Heart left ventricle (tissue), 16 donors: Measurements from ENCODE around the gene SRPRB. TPM values are rescaled to one million over a fixed set of nuclear protein-coding genes. Genes with fewer than 3 reads are reported as not detected.

Source experiments
- ATAC-seq, 4 donors: fragments of 200-7000 bp; cut with Tn5 transposase; one replicate each; pipeline ENCODE4 v1.9.1; 2020 to 2022; ENCODE audit warnings: moderate library complexity in 4 of 4, mild to moderate bottlenecking in 3 of 4, moderate number of reproducible peaks in 1 of 4
- DNase-seq, 5 donors: peaks; one replicate each; pipeline ENCODE4 v3.0.0-alpha.2; 2020
- H3K27ac ChIP-seq, 12 donors: fragments of 200-600 bp; sonication (generic) in 4 of 12; one replicate each; pipeline versions ENCODE4 v1.5.0 to v1.8.0; 2016 to 2022; ENCODE audit warnings: mild to moderate bottlenecking in 2 of 12
- H3K27me3 ChIP-seq, 9 donors: fragments of 200-600 bp; sonication (generic) in 2 of 9; one replicate each; pipeline versions ENCODE4 v1.5.1 to v1.8.0; 2016 to 2022; ENCODE audit warnings: mild to moderate bottlenecking in 3 of 9
- H3K36me3 ChIP-seq, 9 donors: fragments of 200-600 bp; sonication (generic) in 2 of 9; one replicate each; pipeline versions ENCODE4 v1.5.0 to v1.8.0; 2018 to 2022; ENCODE audit warnings: mild to moderate bottlenecking in 2 of 9
- H3K4me1 ChIP-seq, 12 donors: fragments of 200-600 bp; sonication (generic) in 4 of 12; one replicate each; pipeline versions ENCODE4 v1.5.0 to v1.8.0; 2016 to 2022; ENCODE audit warnings: mild to moderate bottlenecking in 3 of 12
- H3K4me3 ChIP-seq, 12 donors: fragments of 200-600 bp; sonication (generic) in 4 of 12; one replicate each; pipeline versions ENCODE4 v1.5.0 to v1.8.0; 2017 to 2022; ENCODE audit warnings: mild to moderate bottlenecking in 9 of 12, moderate library complexity in 4 of 12
- H3K9me3 ChIP-seq, 12 donors: fragments of 200-600 bp; sonication (generic) in 4 of 12; one replicate each; pipeline versions ENCODE4 v1.5.0 to v1.8.0; 2016 to 2022; ENCODE audit warnings: mild to moderate bottlenecking in 1 of 12
- CTCF ChIP-seq, 12 donors: fragments of 200-600 bp; sonication (generic) in 4 of 12; IDR thresholded peaks; one replicate each; pipeline versions ENCODE4 v1.5.0 to v1.8.0; 2018 to 2022; ENCODE audit warnings: antibody characterized with exemption in 12 of 12, mild to moderate bottlenecking in 5 of 12
- POLR2A ChIP-seq, 2 donors: fragments of 450-650 bp; IDR thresholded peaks; one replicate each; pipeline ENCODE4 v1.6.1; 2017; ENCODE audit warnings: antibody characterized with exemption in 2 of 2, mild to moderate bottlenecking in 2 of 2, moderate library complexity in 2 of 2
- WGBS, 4 donors: extraction: QIAGEN DNeasy Blood & Tissue Kit in 2 of 4; methylation state at CpG; one replicate each; pipeline versions ENCODE4 v1.1.5 to v1.1.7; 2013 to 2018; 5-methylcytosine and 5-hydroxymethylcytosine counted together
- intact Hi-C, 10 donors: fragments of 100-400 bp; cut with DNase I; formaldehyde crosslinking; loops; one replicate each; pipeline versions ENCODE4 v1.11.1 to v1.14.2; 2022
- long read RNA-seq, 3 donors: library from polyadenylated mRNA; unstranded; transcript quantifications; one replicate each; pipeline ENCODE4 v2.0.0, GENCODE V29; 2020 to 2021
- polyA plus RNA-seq, 2 donors: library from polyadenylated mRNA; stranded (reverse); fragments of 200-250 nt; gene quantifications; one replicate each; pipeline ENCODE4 v1.2.3, GENCODE V29; 2013
- total RNA-seq, 9 donors: library from RNA; depleted of rRNA in 2 of 9; stranded (reverse); fragments of >200 nt in 2 of 9; fragmentation: NEBNext Ultra II Directional in 3 of 9; extraction: Animal tissue kit (Norgen Biotek cat#: 25700) in 3 of 9; gene quantifications; one replicate each; pipeline versions ENCODE4 v1.1.0 to v1.2.4, GENCODE V29; 2016 to 2023
- donor health status: ischemic (EF 13 %, LVEDD 7.1; RV severe dilation, severe dysfunction).
- donor health status: healthy with polysubstance abuse.
- donor health status: DM: no; HTN: yes; CAD: no.
- donor health status: DM: no; HTN: no; CAD: no.
- donor health status: ischemic (EF 25% LVEDD 6.9; RV normal size, moderate dysfunction).
- donor health status: ischemic (EF 25% LVEDD 5.7; RV mildly dilated, moderate dysfunction).
- donor health status: healthy.
- donor health status: DM: yes; HTN: yes; CAD: no.
- donor health status: ischemic (EF 35%, LVEDD 5.7; RV mildly dilated, moderate dysfunction).
- donor health status: nonischemic (EF 11% LVEDD 7.7; RV severe dilation, severe dysfunction).
- donor health status: DM: yes; HTN: yes; CAD: no.
- donor health status: PGD.
- donor health status: ischemic (EF 29% LVEDD 5.4; RV normal size, mild dysfunction).
- donor health status: nonischemic (EF 23%, LVEDD 6.1; RV moderate dilation, normal function).

The SRPRB gene
- total RNA-seq (10 to 100 TPM; 13.7 to 35.9 (median 24.9) TPM), polyA plus RNA-seq (10 to 100 TPM; 13.3 to 55.0 TPM)
- long read RNA-seq, donor 1, partial matches to known transcripts = 25 of 26 reads
- long read RNA-seq, donor 1, other reads (novel, unspliced or antisense) = 1 of 26 reads
- long read RNA-seq, donor 2, partial matches to known transcripts = 201 of 213 reads
- long read RNA-seq, donor 2, other reads (novel, unspliced or antisense) = 11 of 213 reads
- long read RNA-seq, donor 3, partial matches to known transcripts = 41 of 43 reads
- long read RNA-seq, donor 3, other reads (novel, unspliced or antisense) = 2 of 43 reads

GRCh38 chr3:133805702-133806475 lies at the start of gene SRPRB:
Gene SRPRB, plus strand, starts transcription at chr3:133805815. Its CDS starts 34 bp downstream, at chr3:133805849.
- Histone ChIP-seq H3K27me3 (peaks cover 0 to 6% (median 0%) of the 10 kb centered on the region in 9 donors), H3K4me3 (peak within 1 kb of the TSS; percentile 61 to 95 (median 82)), H3K4me1 (peaks cover 0 to 18% (median 8%) of the 10 kb centered on the region in 12 donors), H3K36me3 (peaks cover 0 to 36% (median 26%) of the 10 kb centered on the region in 9 donors), H3K9me3 (no peaks in the 10 kb centered on the region), H3K27ac (peak within 1 kb of the TSS in 11 of 12 donors; percentile 41 to 80 (median 67))
- TF ChIP-seq POLR2A (IDR thresholded peaks at IDR 0.05) (peak in 1 of 2 donors; percentile 77), CTCF (IDR thresholded peaks at IDR 0.05) (no peak)
- intact Hi-C loops = loop anchor here in 6 of 10 donors (5.0 to 10.0 kb wide), 4 partner anchors 141 to 1084 kb away; partner anchors contain the start of genes TOPBP1 (in 5 of the 6) and NPHP3 (in 3 of the 6)
- peak; percentile 94 to 98 (median 96) for DNase-seq
- WGBS, 4 donors = 0% methylated on average over 23 to 53 of the region's 53 CpGs
- ATAC-seq = peak; percentile 100

- intact Hi-C loops = no loop called here
- no peak overlapping the region for H3K4me3 ChIP-seq
- no peaks in the 10 kb centered on the region for H3K36me3 ChIP-seq
- 82 to 87% (median 86%) methylated on average over 14 to 20 of the region's 20 CpGs for WGBS, 4 donors
- TF ChIP-seq CTCF (IDR thresholded peaks at IDR 0.05) = no peak
- TF ChIP-seq POLR2A (IDR thresholded peaks at IDR 0.05) = no peak
- no peaks in the 10 kb centered on the region for H3K9me3 ChIP-seq
- H3K4me1 ChIP-seq = no peaks in the 10 kb centered on the region
- no peak for ATAC-seq
- no peak overlapping the region for H3K27ac ChIP-seq
- no peaks in the 10 kb centered on the region for H3K27me3 ChIP-seq
- DNase-seq = no peak
Measured at GRCh38 chr3:133756716-133757694, 48.6 kb upstream of the SRPRB start.

- DNase-seq (no peak), ATAC-seq (no peak)
- TF ChIP-seq CTCF (IDR thresholded peaks at IDR 0.05) (no peak), POLR2A (IDR thresholded peaks at IDR 0.05) (no peak)
- Histone ChIP-seq H3K27me3 (no peaks in the 10 kb centered on the region), H3K4me3 (no peak overlapping the region), H3K4me1 (no peaks in the 10 kb centered on the region), H3K27ac (no peak overlapping the region), H3K9me3 (no peaks in the 10 kb centered on the region), H3K36me3 (no peaks in the 10 kb centered on the region)
- 80 to 83% (median 82%) methylated on average over 6 of the region's 6 CpGs for WGBS, 4 donors
- intact Hi-C loops = no loop called here
Measured at GRCh38 chr3:133757701-133758567, 47.7 kb upstream of the SRPRB start.
